Cerebellar nuclear complex (tissue), 1 donor: ENCODE measurements around the gene KCNK10.

ENCODE experiments used
- DNase-seq, 2 experiments: peaks; one replicate each; lab custom pipeline; 2025; lab: John Stamatoyannopoulos, UW

KCNK10 gene

DNA sequence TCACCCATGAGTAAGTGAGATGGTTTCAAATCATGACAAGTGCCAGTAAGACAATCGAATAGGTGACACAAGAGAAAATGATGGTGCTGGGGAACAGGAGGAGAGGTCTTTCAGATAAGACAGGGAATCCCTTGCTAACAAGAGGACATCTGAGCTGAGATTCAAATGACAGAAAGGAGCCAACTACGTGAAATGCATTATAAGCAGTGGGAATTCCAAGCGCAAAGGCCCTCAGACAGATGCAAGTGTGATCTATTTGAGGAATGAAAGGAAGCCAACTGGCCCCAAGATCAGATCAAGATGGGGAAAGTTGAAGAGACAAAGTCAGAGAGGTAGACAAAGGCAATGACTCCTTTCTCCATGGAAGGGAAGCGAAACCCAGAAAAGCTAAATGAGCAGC is 4.7 kb downstream of the KCNK10 start:
- DNase-seq, result no peak

DNA sequence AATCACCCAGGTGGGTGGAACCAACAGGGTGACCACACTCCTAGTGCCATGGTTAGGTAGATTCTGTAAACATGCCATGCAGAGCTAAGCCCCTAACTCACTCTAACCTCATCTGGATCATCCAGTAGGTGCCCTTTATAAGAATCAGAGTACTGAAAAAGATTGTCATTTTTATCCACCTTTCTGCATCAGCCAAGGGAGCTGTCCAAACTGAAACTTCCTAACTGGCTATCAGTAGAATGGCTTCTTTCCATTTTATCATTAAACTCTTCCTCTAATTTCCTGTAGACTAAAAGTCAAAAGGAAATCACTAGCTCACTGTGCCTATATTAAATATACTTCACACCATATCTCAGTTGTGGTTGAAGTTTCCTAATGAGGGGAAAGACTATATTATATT is 6.5 kb downstream of the KCNK10 start:
- no peak for DNase-seq

DNA sequence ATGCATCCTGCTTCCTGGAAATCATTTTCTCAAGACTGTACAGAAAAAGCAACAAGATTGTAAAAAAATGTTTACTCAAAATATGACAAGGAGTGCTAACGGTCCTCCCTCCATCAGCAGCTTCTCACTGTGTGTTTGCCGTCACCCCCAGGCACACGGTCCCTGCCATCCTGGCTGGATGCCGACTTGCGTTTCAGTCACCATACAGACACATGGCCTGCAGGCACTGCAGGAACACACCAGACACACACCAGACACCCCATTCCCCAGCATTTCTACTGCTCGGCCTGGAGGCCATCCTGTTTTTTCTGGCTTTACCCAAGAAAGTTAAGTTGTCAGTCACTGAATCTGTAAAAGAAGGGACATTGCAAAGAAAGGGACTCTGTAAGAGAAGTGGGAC is 10.8 kb downstream of the KCNK10 start:
- DNase-seq, result no peak

GRCh38 chr14:88311780-88312179 is 11.3 kb downstream of the KCNK10 start:
- DNase-seq, result no peak

DNA sequence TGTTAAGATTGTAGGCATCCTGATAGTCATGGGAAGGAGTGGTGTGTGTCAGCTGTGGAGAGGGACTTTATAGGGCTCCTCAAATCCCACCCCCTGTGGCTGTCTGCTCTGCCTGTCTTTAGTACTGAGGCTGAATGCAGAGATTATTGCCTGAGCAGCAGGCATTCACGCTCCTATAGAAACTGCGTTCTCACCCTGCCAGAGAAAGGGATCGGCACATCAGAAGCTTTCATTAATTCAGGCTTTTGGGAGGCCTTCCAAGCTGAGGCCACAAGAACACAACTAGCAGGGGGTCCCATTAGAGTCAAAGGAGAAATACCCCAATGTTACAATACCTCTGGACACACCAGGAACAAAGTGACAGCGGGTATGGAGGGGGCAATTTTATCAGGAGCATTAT is 12.6 kb downstream of the KCNK10 start:
- no peak for DNase-seq

DNA sequence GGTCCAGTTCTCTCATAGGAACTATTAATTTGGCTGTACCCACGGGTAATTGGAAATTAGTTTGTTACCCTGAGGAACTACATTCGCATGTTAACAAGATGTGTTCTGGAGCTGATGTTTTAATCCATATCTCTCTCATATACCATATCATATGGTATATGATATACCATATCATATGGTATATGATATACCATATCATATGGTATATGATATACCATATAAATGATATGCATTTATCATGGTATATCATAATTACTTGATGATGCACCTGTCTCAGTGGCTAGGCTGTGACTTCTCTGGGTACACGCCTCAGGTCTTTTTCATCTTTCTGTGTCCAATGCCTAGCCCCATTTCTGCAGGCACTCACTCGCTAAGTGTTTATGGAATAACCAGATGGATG is 13.0 kb downstream of the KCNK10 start:
- no peak for DNase-seq

DNA sequence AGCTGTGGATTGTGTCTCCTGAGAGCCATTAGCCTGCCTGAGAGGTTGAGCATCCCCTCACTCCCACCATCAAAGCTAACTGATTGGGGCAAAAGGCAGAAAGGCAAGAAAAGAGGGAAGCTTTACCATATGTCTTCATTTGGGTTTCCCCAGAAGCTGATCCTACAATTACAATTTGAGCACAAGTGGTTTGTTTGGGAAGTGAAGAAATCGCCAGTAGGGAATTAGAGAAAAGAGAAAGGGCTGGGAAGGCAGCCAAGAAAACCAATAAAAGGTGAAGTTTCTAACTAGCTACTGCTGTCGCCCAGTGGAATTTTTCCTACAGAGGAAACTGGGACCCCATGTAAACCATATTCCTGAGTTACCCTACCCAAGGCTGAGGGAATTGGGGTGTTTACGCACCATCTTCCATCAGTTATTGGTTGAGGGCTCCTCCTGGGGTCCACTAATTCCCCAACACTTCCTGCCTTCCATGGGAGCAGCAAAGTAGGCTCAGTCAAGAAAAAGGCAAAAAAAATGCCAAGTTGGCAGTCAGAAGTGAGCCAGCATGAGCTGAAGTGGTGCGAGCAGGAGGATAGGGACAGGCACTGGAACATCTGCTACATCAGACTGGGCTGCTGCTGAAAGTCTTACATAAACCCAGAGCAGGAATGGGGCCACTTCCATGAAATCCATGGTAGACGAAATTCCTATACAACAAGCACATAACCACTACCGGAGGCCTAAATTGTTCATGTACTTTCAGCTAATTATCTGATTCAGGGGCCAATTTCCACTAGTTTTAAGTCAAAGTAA is 17.3 kb downstream of the KCNK10 start:
- DNase-seq, result no peak

DNA sequence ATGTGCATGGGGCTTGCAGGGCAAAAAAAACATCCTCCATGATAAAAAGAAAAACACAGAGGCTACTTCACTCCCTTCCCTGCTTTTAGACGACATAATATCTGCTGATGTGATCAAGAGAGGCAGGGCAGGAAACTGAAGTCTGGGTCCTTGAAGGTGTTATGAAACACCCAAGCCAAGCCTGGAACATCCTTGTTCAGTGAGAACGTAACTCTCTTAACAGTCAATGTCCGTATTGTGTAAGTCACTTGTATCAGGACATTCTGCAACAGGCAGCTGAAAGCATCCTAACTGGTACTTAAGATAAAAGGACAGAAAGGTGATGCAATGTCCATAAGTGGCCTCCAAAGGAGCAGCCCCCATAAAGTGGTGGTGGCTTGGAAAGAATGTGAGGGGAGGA is 20.0 kb downstream of the KCNK10 start:
- DNase-seq, result no peak

GRCh38 chr14:88301381-88301780 is 21.7 kb downstream of the KCNK10 start:
- DNase-seq, result peak in 1 of 2 experiments; percentile 43

GRCh38 chr14:88300817-88301216 is 22.3 kb downstream of the KCNK10 start:
- DNase-seq, result no peak

GRCh38 chr14:88299865-88300530 is 23.1 kb downstream of the KCNK10 start:
- no peak for DNase-seq

DNA sequence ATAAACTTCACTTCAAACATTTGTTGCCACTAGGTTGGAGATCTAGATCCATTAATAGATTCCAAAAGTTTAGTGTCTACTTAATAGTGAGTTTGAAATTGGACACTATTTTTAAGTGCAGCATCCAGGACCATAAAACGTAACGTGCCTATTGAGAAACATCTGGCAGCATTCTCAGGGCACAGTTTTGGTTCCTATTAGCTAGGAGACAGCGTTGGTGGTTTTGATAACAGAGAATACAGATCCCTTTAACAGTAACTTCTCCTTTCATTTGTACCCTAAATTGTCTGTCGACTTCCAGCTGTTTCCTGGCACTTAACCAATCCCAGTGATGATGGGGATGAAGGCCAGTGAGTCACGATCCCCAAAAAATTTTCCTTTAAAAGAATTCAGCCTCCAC is 25.8 kb downstream of the KCNK10 start:
- no peak for DNase-seq

DNA sequence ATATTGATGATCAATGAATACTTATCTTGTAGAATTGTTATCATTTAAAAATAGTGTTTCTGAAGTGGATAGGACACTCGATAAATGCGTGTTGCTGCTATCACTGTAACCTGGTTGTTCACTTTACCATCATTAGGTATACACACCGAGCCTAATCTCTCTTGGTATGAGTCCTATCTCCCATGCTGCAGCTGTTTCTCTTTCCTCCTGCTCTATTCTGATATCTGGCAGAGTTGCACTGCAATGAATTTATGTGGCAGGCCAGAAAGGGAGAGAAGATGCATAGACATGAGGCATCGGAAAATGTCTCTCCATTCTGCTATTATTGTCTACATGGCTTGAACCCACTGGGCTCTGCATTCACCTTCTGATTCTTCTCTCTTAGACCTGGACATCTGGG is 26.7 kb downstream of the KCNK10 start:
- DNase-seq, result no peak

GRCh38 chr14:88289996-88290395 is 33.1 kb downstream of the KCNK10 start:
- no peak for DNase-seq

GRCh38 chr14:88289234-88289633 is 33.8 kb downstream of the KCNK10 start:
- DNase-seq, result no peak

GRCh38 chr14:88286309-88286708 is 36.8 kb downstream of the KCNK10 start:
- no peak for DNase-seq

DNA sequence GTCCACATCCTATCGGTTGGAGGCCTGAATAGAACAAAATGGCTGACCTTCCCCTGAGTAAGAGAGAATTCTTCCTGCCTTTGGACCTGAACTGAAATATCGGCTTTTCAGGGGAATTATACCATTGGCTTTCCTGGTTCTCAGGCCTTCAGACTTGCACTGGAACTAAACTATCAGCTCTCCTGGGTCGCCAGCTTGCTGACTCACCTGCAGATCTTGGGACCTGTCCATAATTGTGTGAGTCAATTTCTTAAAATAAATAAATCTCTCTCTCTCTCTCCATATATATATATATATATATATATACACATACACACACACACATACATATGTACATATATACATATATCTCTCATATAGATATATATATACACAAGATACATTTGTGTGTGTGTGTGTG is 41.6 kb downstream of the KCNK10 start:
- no peak for DNase-seq

DNA sequence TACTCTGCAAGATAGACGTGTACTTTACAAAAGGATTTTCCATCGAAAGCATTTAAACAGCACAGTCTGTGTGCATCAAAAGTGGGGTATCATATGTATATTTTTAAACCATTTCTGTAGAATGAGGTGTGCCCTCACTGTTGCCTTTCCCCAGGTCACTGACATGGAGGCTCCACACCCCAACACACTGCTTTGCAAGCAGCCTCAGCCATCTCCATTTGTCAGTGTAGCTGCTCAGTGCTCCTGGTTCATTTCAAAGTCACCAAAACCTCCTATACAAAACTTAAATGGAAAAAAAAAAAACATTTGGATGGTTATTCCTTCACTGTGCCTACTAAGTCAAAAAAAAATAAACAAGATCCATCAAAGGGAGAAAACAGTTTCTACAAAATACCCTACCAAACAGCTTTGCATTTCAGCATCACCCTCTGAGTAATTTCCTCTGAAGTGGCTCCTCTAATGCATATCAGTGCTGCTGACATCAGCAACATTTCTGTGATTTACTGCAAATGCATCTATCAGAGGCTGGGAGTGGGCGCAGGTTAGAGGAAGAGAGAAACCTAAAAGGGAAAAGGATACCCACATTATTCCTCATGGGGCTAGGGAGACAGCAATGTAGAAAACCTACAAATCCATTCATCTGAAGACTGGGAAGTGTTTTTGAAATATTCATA is 46.0 kb downstream of the KCNK10 start:
- DNase-seq, result no peak

GRCh38 chr14:88272390-88273269 is 50.4 kb downstream of the KCNK10 start:
- no peak for DNase-seq

DNA sequence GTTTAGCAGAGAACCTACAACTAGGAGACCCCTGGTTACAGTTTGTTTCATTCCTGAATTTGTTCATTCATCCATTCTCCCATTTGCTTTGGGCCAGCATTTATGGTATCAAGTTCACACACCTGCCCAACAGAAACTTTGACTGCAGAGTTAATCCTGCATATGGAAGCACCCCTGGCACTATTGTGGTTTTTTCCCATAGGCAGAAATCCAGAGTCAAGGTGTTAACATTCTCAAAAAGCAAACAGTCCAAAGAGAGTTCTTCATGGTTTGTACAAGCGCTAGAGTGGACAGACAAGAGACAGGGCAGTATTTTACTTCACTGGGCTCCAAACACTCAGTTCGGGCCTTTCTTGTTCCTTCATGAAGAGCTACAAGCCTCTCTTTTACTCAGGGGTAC is 51.9 kb downstream of the KCNK10 start:
- no peak for DNase-seq

DNA sequence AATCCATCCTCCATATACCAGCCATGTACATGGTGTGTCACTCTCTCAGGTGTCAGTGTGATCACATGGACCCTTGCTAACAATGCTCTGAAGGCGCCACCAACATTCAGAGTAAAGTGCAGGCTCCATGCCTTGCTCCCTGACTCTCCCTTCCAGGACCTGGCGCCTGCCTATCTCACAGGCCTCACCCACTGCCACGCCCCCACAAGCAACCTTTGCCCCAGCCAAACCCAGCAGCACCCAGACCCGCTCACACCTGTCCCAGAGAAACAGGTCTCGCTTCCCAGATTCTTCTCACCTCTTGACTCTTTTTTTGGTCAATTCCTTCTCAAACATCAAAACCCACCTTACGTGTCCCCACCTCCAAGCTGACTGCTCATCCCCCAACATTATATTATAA is 52.3 kb downstream of the KCNK10 start:
- no peak for DNase-seq

GRCh38 chr14:88269806-88270420 is 53.2 kb downstream of the KCNK10 start:
- DNase-seq, result no peak
